Progenitor cell of endocrine pancreas (in vitro differentiated cells): ENCODE results near the gene YPEL2. TPM values are rescaled to one million over a fixed set of nuclear protein-coding genes. Genes with fewer than 3 reads are reported as not detected.

Experiments used
- DNase-seq: peaks from one replicate; pipeline ENCODE4 v3.0.0; 2021; ENCODE audit warnings: low spot score; ENCODE audit not compliant: unreplicated experiment
- H3K27ac Mint-ChIP-seq: 2 replicates; pipeline ENCODE4 v1.8.0; 2021; ENCODE audit warnings: mild to moderate bottlenecking, moderate library complexity, mixed read lengths
- H3K27me3 Mint-ChIP-seq: 2 replicates; pipeline ENCODE4 v1.8.0; 2021; ENCODE audit warnings: mixed read lengths
- H3K36me3 Mint-ChIP-seq: 2 replicates; pipeline ENCODE4 v1.8.0; 2022; ENCODE audit warnings: mixed read lengths; ENCODE audit not compliant: insufficient read depth
- H3K4me1 Mint-ChIP-seq: 2 replicates; pipeline ENCODE4 v1.8.0; 2021; ENCODE audit warnings: low read depth, mixed read lengths
- H3K4me3 Mint-ChIP-seq: 2 replicates; pipeline ENCODE4 v1.8.0; 2021; ENCODE audit warnings: low read depth, mild to moderate bottlenecking, moderate library complexity, mixed read lengths
- H3K9me3 Mint-ChIP-seq: 2 replicates; pipeline ENCODE4 v1.8.0; 2021; ENCODE audit warnings: low read depth, mixed read lengths
- CTCF ChIP-seq: fragments of 200-600 bp; sonication (generic); IDR thresholded peaks from one replicate; pipeline ENCODE4 v1.5.0; 2021; ENCODE audit warnings: antibody characterized with exemption, mild to moderate bottlenecking; ENCODE audit not compliant: unreplicated experiment
- total RNA-seq: library from RNA; stranded (reverse); gene quantifications from 2 replicates; pipeline ENCODE4 v1.2.1, GENCODE V29; 2021

The YPEL2 gene
- total RNA-seq, 1 donor from 2014 or later: 39.9 TPM

GRCh38 chr17:59427425-59427921, 96.0 kb downstream of the YPEL2 start:
- Mint-ChIP-seq H3K4me3 (no peak overlapping the region), H3K27me3 (no peaks in the 10 kb centered on the region), H3K4me1 (peaks cover 31% of the 10 kb centered on the region), H3K36me3 (no peaks in the 10 kb centered on the region), H3K27ac (peak overlapping the region; percentile 6), H3K9me3 (peaks cover 4% of the 10 kb centered on the region)
- no peak for TF ChIP-seq CTCF
- DNase-seq: no peak

- TF ChIP-seq CTCF: no peak
- Mint-ChIP-seq H3K27ac (peak overlapping the region; percentile 22), H3K27me3 (no peaks in the 10 kb centered on the region), H3K4me3 (no peak overlapping the region), H3K36me3 (no peaks in the 10 kb centered on the region), H3K9me3 (peaks cover 9% of the 10 kb centered on the region), H3K4me1 (peaks cover 29% of the 10 kb centered on the region)
- no peak for DNase-seq
These were observed 96.5 kb downstream of the YPEL2 start for GRCh38 chr17:59427996-59428395.

GRCh38 chr17:59428916-59429485, 97.5 kb downstream of the YPEL2 start:
- Mint-ChIP-seq H3K4me1 (peaks cover 27% of the 10 kb centered on the region), H3K9me3 (peaks cover 9% of the 10 kb centered on the region), H3K4me3 (no peak overlapping the region), H3K36me3 (no peaks in the 10 kb centered on the region), H3K27ac (peak overlapping the region; percentile 62), H3K27me3 (no peaks in the 10 kb centered on the region)
- no peak for TF ChIP-seq CTCF
- no peak for DNase-seq

- Mint-ChIP-seq H3K27me3 (no peaks in the 10 kb centered on the region), H3K9me3 (peaks cover 9% of the 10 kb centered on the region), H3K4me3 (no peak overlapping the region), H3K27ac (no peak overlapping the region), H3K4me1 (peaks cover 12% of the 10 kb centered on the region), H3K36me3 (no peaks in the 10 kb centered on the region)
- DNase-seq: no peak
- TF ChIP-seq CTCF: no peak
These were observed 100.1 kb downstream of the YPEL2 start for GRCh38 chr17:59431601-59432000.

- no peak overlapping the region for H3K27ac Mint-ChIP-seq
- H3K36me3 Mint-ChIP-seq: no peaks in the 10 kb centered on the region
- H3K9me3 Mint-ChIP-seq: peaks cover 9% of the 10 kb centered on the region
- DNase-seq: no peak
- no peaks in the 10 kb centered on the region for H3K27me3 Mint-ChIP-seq
- no peak overlapping the region for H3K4me3 Mint-ChIP-seq
- H3K4me1 Mint-ChIP-seq: peaks cover 14% of the 10 kb centered on the region
- no peak for TF ChIP-seq CTCF
These were observed 101.2 kb downstream of the YPEL2 start for GRCh38 chr17:59432657-59433056.
